Measurements from ENCODE around the gene LRRC59.

DNA sequence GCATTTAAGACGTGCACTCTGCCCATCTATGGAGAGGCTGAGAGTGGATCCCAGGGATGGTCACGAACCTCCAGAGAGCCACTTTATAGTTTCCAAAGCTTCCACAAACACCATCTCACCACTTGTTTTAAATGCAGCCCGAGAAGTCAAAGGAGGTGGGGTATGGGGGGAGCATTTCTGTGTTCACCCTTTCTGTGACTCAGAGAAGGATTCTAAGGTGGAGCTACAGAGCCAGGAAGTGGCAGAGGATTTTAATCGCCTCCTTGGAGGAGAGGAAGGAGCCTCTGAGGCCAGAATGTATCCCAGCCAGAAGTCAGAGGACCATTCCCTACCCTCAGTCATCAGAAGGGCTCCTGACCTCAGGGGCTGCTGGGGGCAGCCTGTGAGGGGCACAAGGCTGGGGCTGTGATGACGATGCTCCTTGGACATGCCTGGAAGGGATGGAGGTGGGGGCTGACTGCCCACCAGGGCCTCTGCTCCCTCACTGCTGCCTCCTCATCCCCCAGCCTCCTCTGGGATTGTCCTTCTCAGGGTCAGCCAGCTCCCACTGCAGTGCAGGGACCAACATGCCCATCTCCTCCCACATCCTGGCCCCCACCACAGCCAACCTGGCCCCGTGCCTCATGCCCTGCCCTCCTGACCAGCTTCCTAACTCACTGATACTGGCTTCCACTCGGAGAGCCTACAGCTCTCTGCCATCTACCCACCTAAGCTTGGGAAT is 48.6 kb downstream of the LRRC59 start:
- TF ChIP-seq POLR2A (IDR thresholded peaks at IDR 0.05; ENCODE audit: low read depth, low read length): no peak
- TF ChIP-seq TAF1 (IDR thresholded peaks at IDR 0.05; ENCODE audit: borderline replicate concordance, low read depth, low read length): no peak
